Mucosa of rectum (tissue), 2 donors: ENCODE measurements around the gene RPS10.
A peak's percentile ranks its signal among the peaks of the same experiment; 100 is the strongest.

Source experiments
- H3K27ac ChIP-seq, 2 donors: one replicate each; pipeline ENCODE4 v1.7.0; 2013; ENCODE audit warnings: inconsistent platforms in 2 of 2, low read depth in 2 of 2, low read length in 2 of 2
- H3K27me3 ChIP-seq, 2 donors: one replicate each; pipeline ENCODE4 v1.7.0; 2013; ENCODE audit warnings: low read length in 2 of 2; ENCODE audit not compliant: control insufficient read depth in 2 of 2, insufficient read depth in 2 of 2
- H3K36me3 ChIP-seq, 2 donors: one replicate each; pipeline ENCODE4 v1.7.0; 2013; ENCODE audit warnings: low read length in 2 of 2; ENCODE audit not compliant: control insufficient read depth in 2 of 2, insufficient read depth in 2 of 2
- H3K4me1 ChIP-seq, 2 donors: one replicate each; pipeline ENCODE4 v1.7.0; 2013; ENCODE audit warnings: low read length in 2 of 2, mild to moderate bottlenecking in 1 of 2; ENCODE audit not compliant: control insufficient read depth in 2 of 2, insufficient read depth in 2 of 2
- H3K4me3 ChIP-seq, 2 donors: one replicate each; pipeline ENCODE4 v1.7.0; 2013; ENCODE audit warnings: low read length in 2 of 2
- H3K9ac ChIP-seq, 2 donors: one replicate each; pipeline ENCODE4 v1.7.0; 2013; ENCODE audit warnings: low read length in 2 of 2, low read depth in 1 of 2, mild to moderate bottlenecking in 1 of 2
- H3K9me3 ChIP-seq, 2 donors: one replicate each; pipeline ENCODE4 v1.7.0; 2013; ENCODE audit warnings: low read length in 2 of 2; ENCODE audit not compliant: control insufficient read depth in 2 of 2
- donor health status: healthy.
- donor health status: Normal muscosa, but diverticular disease.

RPS10 gene

DNA sequence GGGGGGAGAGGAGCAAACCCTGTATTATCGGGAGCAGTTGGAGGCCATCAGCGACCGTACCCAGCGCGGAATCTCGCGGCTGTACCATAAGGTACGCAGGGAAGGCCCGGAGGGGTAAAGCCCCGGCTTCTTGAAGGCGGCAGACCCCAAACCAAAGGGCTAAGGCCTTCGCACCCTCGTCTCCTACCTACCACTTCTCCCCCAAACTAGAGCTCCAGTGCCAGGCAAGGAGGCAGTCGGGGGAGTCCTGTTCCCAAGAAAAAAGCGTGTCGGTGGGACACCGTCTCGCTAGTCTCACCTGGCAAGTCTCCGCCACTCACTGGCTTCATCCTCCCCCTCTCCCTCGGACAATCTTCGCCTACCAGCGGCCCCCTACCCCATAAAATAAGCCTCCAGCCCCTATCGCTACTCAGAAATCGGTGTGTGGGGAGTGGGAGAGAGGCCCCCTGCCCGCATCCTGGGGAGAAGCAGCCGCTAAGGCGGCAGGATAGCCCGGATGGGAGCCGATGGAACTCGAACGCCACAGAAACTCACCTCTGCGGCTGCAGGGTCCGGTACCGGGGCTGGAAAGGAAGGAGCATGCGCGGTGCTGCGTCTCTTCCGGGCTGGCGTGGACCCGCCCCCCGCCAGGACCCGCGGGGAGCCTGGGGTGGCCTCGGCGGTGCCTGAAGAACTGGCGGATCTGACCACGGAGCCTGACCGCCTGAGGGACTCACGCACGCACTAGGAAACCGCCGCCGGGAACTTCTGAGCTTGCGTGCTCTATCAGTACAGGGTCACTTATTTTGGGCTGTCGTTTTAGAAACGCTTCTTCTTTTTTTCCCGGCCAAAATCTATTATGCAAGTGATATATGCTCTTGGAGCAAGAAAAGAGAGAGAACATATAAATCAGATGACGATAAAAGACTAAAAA is at the start of gene RPS10:
Gene RPS10 (minus strand): TSS at position 572 of the 913 bp plus-strand sequence. CDS start 848 bp downstream, outside the sequence.
- no peaks in the 10 kb centered on the region for H3K9me3 ChIP-seq
- H3K4me1 ChIP-seq, result peaks cover 8 to 12% of the 10 kb centered on the region in 2 donors
- H3K27me3 ChIP-seq, result no peaks in the 10 kb centered on the region
- peak within 1 kb of the TSS; percentile 70 to 71 for H3K27ac ChIP-seq
- peak within 1 kb of the TSS; percentile 92 to 97 for H3K4me3 ChIP-seq
- H3K9ac ChIP-seq, result peak within 1 kb of the TSS; percentile 89 to 99
- H3K36me3 ChIP-seq, result peaks cover 29 to 37% of the 10 kb centered on the region in 2 donors

DNA sequence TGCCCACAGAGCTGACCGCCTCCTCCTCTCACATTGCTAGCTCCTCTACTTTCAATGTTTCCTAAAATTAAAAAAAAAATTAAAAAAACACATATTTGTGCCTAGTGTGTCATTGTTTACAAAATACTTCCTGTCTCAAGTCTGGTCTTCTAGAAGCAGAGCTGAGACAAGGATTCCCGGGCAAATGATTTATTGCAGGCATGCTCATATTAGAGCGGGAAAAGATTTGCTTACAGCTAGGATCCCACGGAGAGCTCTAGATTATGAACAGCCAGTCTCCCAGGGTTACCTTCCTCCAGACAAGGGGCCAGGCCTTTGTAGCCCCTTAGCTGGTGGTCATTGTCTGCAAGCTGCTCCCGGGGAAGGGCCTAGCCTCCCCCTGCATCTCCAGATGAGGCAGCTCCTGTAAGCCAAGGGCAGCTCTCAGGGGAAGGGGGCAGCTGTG is 49.4 kb upstream of the RPS10 start:
- no peak overlapping the region for H3K27ac ChIP-seq
- H3K9ac ChIP-seq, result no peak overlapping the region
- H3K36me3 ChIP-seq, result no peaks in the 10 kb centered on the region
- H3K27me3 ChIP-seq, result no peaks in the 10 kb centered on the region
- no peaks in the 10 kb centered on the region for H3K9me3 ChIP-seq
- no peak overlapping the region for H3K4me3 ChIP-seq
- no peaks in the 10 kb centered on the region for H3K4me1 ChIP-seq

DNA sequence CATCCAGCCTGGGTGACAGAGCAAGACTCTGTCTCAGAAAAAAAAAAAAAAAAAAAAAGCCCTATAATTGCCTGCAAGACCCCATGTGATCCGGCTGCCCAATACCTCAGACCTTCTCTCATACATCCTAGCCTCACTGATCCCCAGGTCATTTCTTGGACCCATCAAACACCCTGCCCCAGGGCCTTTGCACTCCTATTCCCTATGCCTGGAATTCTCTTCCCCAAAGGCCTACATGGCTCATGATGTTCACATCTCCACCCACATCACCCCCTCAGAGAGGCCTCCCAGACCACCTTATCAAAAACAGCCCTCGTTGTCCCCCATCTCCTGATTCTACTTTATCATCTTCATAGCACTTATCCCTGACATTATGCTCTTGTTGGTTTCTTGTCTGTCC is 48.9 kb upstream of the RPS10 start:
- Histone ChIP-seq H3K9ac (no peak overlapping the region), H3K36me3 (no peaks in the 10 kb centered on the region), H3K4me1 (no peaks in the 10 kb centered on the region), H3K27me3 (no peaks in the 10 kb centered on the region), H3K9me3 (no peaks in the 10 kb centered on the region), H3K27ac (no peak overlapping the region), H3K4me3 (no peak overlapping the region)

DNA sequence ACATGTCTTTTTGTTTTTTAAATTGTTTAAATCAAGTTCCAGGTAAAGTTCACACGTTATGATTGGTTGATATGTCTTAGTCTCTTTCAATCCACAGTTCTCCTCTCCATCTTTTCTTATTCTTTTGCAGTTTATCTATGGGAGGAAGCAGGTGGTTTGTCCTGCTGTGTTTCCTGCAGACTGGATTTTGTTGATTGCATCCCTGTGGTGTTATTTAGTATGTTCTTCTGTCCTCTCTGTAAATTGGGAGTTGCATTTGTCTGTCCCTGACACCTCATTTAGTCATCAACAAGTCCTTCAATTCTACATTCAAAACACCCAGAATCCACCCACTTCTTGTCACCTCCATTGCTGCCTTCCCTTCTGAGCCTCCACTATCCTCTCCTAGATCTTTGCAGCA is 48.1 kb upstream of the RPS10 start:
- no peak overlapping the region for H3K9ac ChIP-seq
- H3K27me3 ChIP-seq, result peaks cover 0 to 2% of the 10 kb centered on the region in 2 donors
- H3K27ac ChIP-seq, result no peak overlapping the region
- no peak overlapping the region for H3K4me3 ChIP-seq
- no peaks in the 10 kb centered on the region for H3K9me3 ChIP-seq
- no peaks in the 10 kb centered on the region for H3K4me1 ChIP-seq
- H3K36me3 ChIP-seq, result no peaks in the 10 kb centered on the region

DNA sequence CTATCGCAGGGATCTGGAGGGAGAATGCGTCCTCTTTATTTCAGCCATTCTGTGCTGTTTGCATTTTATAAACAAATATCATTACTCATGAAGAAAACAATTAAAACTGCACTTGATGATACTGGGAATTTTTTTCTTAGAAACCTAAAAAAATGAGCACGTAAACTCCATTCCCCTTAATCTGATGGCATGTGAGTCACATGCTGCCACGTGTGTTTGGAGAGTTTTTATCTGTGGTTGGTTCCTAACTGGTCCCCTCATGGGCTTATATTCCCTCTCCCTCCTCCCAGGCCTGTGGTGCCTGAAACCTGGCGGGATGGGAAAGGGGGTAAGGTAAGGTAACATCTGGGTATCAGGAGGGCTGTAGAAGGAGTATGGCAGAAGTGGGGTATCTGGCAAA is 46.6 kb upstream of the RPS10 start:
- no peaks in the 10 kb centered on the region for H3K36me3 ChIP-seq
- H3K4me1 ChIP-seq, result no peaks in the 10 kb centered on the region
- H3K4me3 ChIP-seq, result no peak overlapping the region
- H3K9me3 ChIP-seq, result no peaks in the 10 kb centered on the region
- no peak overlapping the region for H3K9ac ChIP-seq
- H3K27me3 ChIP-seq, result peaks cover 0 to 2% of the 10 kb centered on the region in 2 donors
- no peak overlapping the region for H3K27ac ChIP-seq

GRCh38 chr6:34469499-34469898 is 43.6 kb upstream of the RPS10 start:
- H3K9me3 ChIP-seq, result no peaks in the 10 kb centered on the region
- no peak overlapping the region for H3K4me3 ChIP-seq
- peaks cover 6 to 14% of the 10 kb centered on the region in 2 donors for H3K27me3 ChIP-seq
- peaks cover 3 to 4% of the 10 kb centered on the region in 2 donors for H3K4me1 ChIP-seq
- H3K27ac ChIP-seq, result no peak overlapping the region
- H3K36me3 ChIP-seq, result no peaks in the 10 kb centered on the region
- H3K9ac ChIP-seq, result no peak overlapping the region

DNA sequence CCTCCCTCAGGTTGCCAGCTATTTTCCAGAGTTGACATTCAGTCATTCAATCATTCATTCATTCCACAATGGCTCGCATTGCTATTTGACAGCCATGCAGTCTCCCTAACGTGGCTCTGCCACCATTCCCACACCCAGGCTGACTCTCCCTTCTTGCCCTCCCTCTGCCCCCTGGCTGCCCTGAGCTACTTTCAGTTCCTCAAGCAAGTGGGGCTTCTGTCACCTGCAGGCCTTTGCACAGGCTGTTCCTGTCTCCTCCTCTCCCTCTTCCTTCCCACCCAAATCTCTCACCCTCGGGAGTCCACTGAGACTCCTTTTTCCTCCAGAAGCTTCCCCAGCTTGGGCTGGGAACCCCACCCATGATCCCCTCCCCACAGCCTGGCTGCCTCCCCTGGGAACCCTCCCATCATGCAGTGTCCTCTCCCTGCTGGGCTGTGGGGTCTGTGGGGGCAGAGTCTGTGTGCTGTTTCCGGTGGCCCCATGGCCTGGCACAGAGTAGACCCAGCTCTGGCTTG is 42.6 kb upstream of the RPS10 start:
- H3K9ac ChIP-seq, result no peak overlapping the region

DNA sequence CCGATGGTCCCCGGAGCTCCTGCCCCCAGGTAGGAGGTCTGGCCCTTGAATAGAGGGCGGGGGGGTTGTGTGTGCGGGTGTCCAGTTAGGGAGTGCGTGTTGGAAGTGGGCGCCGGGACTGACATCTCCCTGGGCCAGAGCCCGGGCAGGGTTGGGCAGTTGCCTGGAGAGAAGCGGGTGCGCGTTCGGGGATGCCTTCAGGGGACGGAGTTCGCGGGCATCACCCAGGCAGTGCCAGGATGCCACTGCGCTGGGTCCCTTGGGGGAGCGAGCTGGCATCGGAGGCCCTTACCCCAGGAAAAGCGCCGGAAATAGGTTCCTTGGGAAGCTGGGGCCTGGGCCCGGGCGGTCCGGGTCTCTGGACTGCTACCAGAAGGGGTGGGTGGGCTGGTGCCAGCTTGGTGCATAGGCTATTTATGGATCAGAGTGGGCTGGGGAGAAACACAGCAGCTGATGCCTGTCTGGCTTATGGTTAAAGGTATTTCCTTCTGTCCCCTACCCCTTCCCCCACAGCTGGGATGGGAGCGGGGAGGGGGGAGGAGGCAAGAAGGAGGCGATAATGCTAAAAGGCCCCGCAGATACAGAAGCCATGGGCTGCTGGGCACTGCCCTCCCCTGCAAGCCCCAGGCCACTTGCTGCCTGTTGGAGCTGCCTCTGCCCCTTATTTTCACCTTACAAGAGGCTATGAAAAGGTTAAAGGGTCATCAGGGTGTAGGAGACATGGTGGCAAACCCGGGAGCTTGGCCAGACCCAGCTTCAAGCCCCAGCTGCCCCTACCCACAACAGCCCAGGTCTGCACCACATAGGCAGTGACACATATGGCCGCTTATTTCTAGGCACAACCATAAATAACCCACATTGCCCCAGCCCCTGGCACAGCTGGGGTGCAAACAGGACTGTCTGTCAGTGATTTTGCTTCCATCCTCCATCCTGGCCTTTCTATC is 40.6 kb upstream of the RPS10 start:
- no peaks in the 10 kb centered on the region for H3K36me3 ChIP-seq
- H3K27me3 ChIP-seq, result peaks cover 14 to 17% of the 10 kb centered on the region in 2 donors
- no peak overlapping the region for H3K27ac ChIP-seq
- H3K9ac ChIP-seq, result no peak overlapping the region
- H3K9me3 ChIP-seq, result no peaks in the 10 kb centered on the region
- H3K4me1 ChIP-seq, result peaks cover 3 to 4% of the 10 kb centered on the region in 2 donors
- H3K4me3 ChIP-seq, result no peak overlapping the region

More for the DNA sequence above, 42.6 kb upstream of the RPS10 start:
- Histone ChIP-seq H3K4me1 (peaks cover 3 to 4% of the 10 kb centered on the region in 2 donors), H3K27ac (no peak overlapping the region), H3K9me3 (no peaks in the 10 kb centered on the region), H3K27me3 (peaks cover 14% of the 10 kb centered on the region in 2 donors), H3K36me3 (no peaks in the 10 kb centered on the region), H3K4me3 (no peak overlapping the region)

GRCh38 chr6:34465531-34466241 is 39.8 kb upstream of the RPS10 start, which contains the start of gene PACSIN1:
Gene PACSIN1, plus strand, starts transcription at chr6:34466076. Its CDS starts 60,230 bp downstream, at chr6:34526306.
- Histone ChIP-seq H3K4me3 (peak within 1 kb of the TSS in 1 of 2 donors; percentile 20), H3K9me3 (no peaks in the 10 kb centered on the region), H3K27ac (no peak within 1 kb of the TSS), H3K4me1 (peaks cover 3 to 4% of the 10 kb centered on the region in 2 donors), H3K9ac (no peak within 1 kb of the TSS), H3K36me3 (no peaks in the 10 kb centered on the region), H3K27me3 (peaks cover 14 to 17% of the 10 kb centered on the region in 2 donors)
